H1 (cell line): Measurements from ENCODE around the gene STRN4. TPM values are rescaled to one million over a fixed set of nuclear protein-coding genes. Genes with fewer than 3 reads are reported as not detected.

ENCODE experiments used
- CTCF ChIA-PET: fragments of 300-600 bp; sonication (Branson Sonifier 250); formaldehyde crosslinking; loops from one replicate; lab custom pipeline; 2021; ENCODE audit not compliant: partially characterized antibody; lab: Charles Lee
- POLR2A ChIA-PET: fragments of 300-600 bp; sonication (Branson Sonifier 250); formaldehyde crosslinking; loops from one replicate; lab custom pipeline; 2021; ENCODE audit warnings: inconsistent platforms; ENCODE audit not compliant: partially characterized antibody; lab: Charles Lee
- DNase-seq, 2 experiments: peaks; one replicate each; pipeline versions ENCODE4 v3.0.0 to v3.0.0-alpha.2; 2010 to 2022; ENCODE audit warnings: low spot score in 2 of 2, low read depth in 1 of 2, mixed read lengths in 1 of 2
- FAIRE-seq: peaks from 2 replicates; lab custom pipeline; 2011; peaks lifted over from hg19 to GRCh38; lab: Jason Lieb, UNC
- H2AFZ ChIP-seq: 2 replicates; pipeline ENCODE4 v1.8.1; 2012; ENCODE audit warnings: low read length, inconsistent platforms
- H2AK5ac ChIP-seq: 2 replicates; pipeline ENCODE4 v1.6.1; 2013; ENCODE audit warnings: low read depth, low read length
- H2BK120ac ChIP-seq: replicated peaks from 2 replicates; pipeline ENCODE3; 2013; ENCODE audit warnings: low read depth, low read length, inconsistent platforms
- H2BK12ac ChIP-seq: 2 replicates; pipeline ENCODE4 v1.6.1; 2013; ENCODE audit warnings: low read depth, low read length
- H2BK15ac ChIP-seq: 2 replicates; pipeline ENCODE4 v1.6.1; 2013; ENCODE audit warnings: low read length
- H2BK20ac ChIP-seq: 2 replicates; pipeline ENCODE4 v1.6.1; 2013; ENCODE audit warnings: low read length
- H2BK5ac ChIP-seq: 2 replicates; pipeline ENCODE4 v1.6.1; 2013; ENCODE audit warnings: low read depth, low read length
- H3K14ac ChIP-seq: 2 replicates; pipeline ENCODE4 v1.6.1; 2013; ENCODE audit warnings: inconsistent platforms; ENCODE audit not compliant: insufficient read length
- H3K18ac ChIP-seq: 2 replicates; pipeline ENCODE4 v1.6.1; 2013; ENCODE audit warnings: low read length; ENCODE audit errors: extremely low read depth
- H3K23ac ChIP-seq: 2 replicates; pipeline ENCODE4 v1.6.1; 2013; ENCODE audit warnings: inconsistent platforms; ENCODE audit not compliant: insufficient read length
- H3K23me2 ChIP-seq: 2 replicates; pipeline ENCODE4 v1.6.1; 2013; ENCODE audit warnings: low read depth, low read length
- H3K27ac ChIP-seq: 2 replicates; pipeline ENCODE4 v1.6.1; 2011; ENCODE audit warnings: low read depth, low read length, inconsistent platforms
- H3K27me3 ChIP-seq, 4 experiments: replicated peaks in 1 of 4; 1 replicate in 1 of 4; 2 replicates in 3 of 4; pipeline versions ENCODE4 v1.6.1 to v1.8.1; 2011 to 2013; ENCODE audit warnings: low read length in 3 of 4, mild to moderate bottlenecking in 3 of 4, inconsistent platforms in 2 of 4, mixed read lengths in 2 of 4, moderate library complexity in 1 of 4; ENCODE audit not compliant: control insufficient read depth in 3 of 4, insufficient read depth in 3 of 4; ENCODE audit errors: extremely low read depth in 1 of 4
- H3K36me3 ChIP-seq, 4 experiments: 2 replicates each; pipeline versions ENCODE4 v1.6.1 to v1.8.1; 2011 to 2013; ENCODE audit warnings: mild to moderate bottlenecking in 4 of 4, low read length in 3 of 4, moderate library complexity in 2 of 4, control low read depth in 1 of 4, inconsistent platforms in 1 of 4; ENCODE audit not compliant: insufficient read depth in 4 of 4, control insufficient read depth in 2 of 4
- H3K4ac ChIP-seq: replicated peaks from 2 replicates; pipeline ENCODE3; 2013; ENCODE audit warnings: low read length, low read depth, mixed read lengths, inconsistent platforms; ENCODE audit not compliant: insufficient read length
- H3K4me1 ChIP-seq, 4 experiments: replicated peaks in 1 of 4; 1 replicate in 1 of 4; 2 replicates in 3 of 4; pipeline versions ENCODE4 v1.6.1 to v1.8.1; 2011 to 2013; ENCODE audit warnings: low read length in 3 of 4, inconsistent platforms in 2 of 4, mixed read lengths in 1 of 4; ENCODE audit not compliant: insufficient read depth in 4 of 4, control insufficient read depth in 3 of 4
- H3K4me2 ChIP-seq, 2 experiments: 2 replicates each; pipeline versions ENCODE4 v1.6.1 to v1.8.1; 2011 to 2013; ENCODE audit warnings: low read depth in 2 of 2, low read length in 2 of 2, control low read depth in 1 of 2, inconsistent platforms in 1 of 2, mild to moderate bottlenecking in 1 of 2; ENCODE audit not compliant: insufficient read depth in 1 of 2
- H3K4me3 ChIP-seq, 4 experiments: fragments of 200-600, 300-600 bp in 1 of 4; sonication (generic), shearing (Covaris generic), sonication (Bioruptor Twin) in 1 of 4; 2 replicates each; pipeline versions ENCODE4 v1.5.1 to v1.8.1; 2011 to 2016; ENCODE audit warnings: low read length in 4 of 4, low read depth in 3 of 4, control low read depth in 2 of 4, inconsistent platforms in 2 of 4, mild to moderate bottlenecking in 2 of 4, mixed read lengths in 1 of 4, moderate library complexity in 1 of 4; ENCODE audit not compliant: insufficient read depth in 2 of 4; ENCODE audit errors: extremely low read depth in 1 of 4
- H3K56ac ChIP-seq: replicated peaks from 2 replicates; pipeline ENCODE3; 2013; ENCODE audit warnings: low read depth, mild to moderate bottlenecking, mixed read lengths, low read length, inconsistent platforms; ENCODE audit not compliant: insufficient read length
- H3K79me1 ChIP-seq: 2 replicates; pipeline ENCODE4 v1.6.1; 2013; ENCODE audit warnings: low read depth, low read length, control low read depth
- H3K79me2 ChIP-seq, 2 experiments: 2 replicates each; pipeline versions ENCODE4 v1.6.1 to v1.8.1; 2012 to 2013; ENCODE audit warnings: low read length in 2 of 2, mild to moderate bottlenecking in 2 of 2, inconsistent platforms in 1 of 2; ENCODE audit not compliant: insufficient read depth in 2 of 2, control insufficient read depth in 1 of 2
- H3K9ac ChIP-seq, 4 experiments: replicated peaks in 1 of 4; 1 replicate in 1 of 4; 2 replicates in 3 of 4; pipeline versions ENCODE4 v1.6.1 to v1.8.1; 2011 to 2013; ENCODE audit warnings: low read depth in 3 of 4, low read length in 3 of 4, control low read depth in 2 of 4, mild to moderate bottlenecking in 2 of 4, moderate library complexity in 2 of 4, inconsistent platforms in 1 of 4; ENCODE audit errors: extremely low read depth in 1 of 4
- H3K9me3 ChIP-seq, 2 experiments: 2 replicates each; pipeline versions ENCODE4 v1.6.1 to v1.8.1; 2012 to 2013; ENCODE audit warnings: mild to moderate bottlenecking in 2 of 2, moderate library complexity in 2 of 2, control low read depth in 1 of 2, inconsistent platforms in 1 of 2, low read depth in 1 of 2, low read length in 1 of 2, mixed read lengths in 1 of 2; ENCODE audit not compliant: insufficient read depth in 2 of 2
- H4K20me1 ChIP-seq, 2 experiments: replicated peaks in 1 of 2; 2 replicates each; pipeline versions ENCODE3 to v1.8.1; 2011 to 2013; ENCODE audit warnings: inconsistent platforms in 2 of 2, low read length in 2 of 2, mild to moderate bottlenecking in 1 of 2; ENCODE audit not compliant: insufficient read depth in 2 of 2, control insufficient read depth in 1 of 2
- H4K5ac ChIP-seq: 2 replicates; pipeline ENCODE4 v1.6.1; 2013; ENCODE audit warnings: low read length, low read depth, mixed read lengths, inconsistent platforms; ENCODE audit not compliant: insufficient read length
- H4K8ac ChIP-seq: 2 replicates; pipeline ENCODE4 v1.8.0; 2013; ENCODE audit warnings: mild to moderate bottlenecking, moderate library complexity, low read length, inconsistent platforms; ENCODE audit not compliant: insufficient read depth; ENCODE audit errors: extremely low read depth
- H4K91ac ChIP-seq: replicated peaks from 2 replicates; pipeline ENCODE3; 2013; ENCODE audit warnings: low read length, mixed read lengths, inconsistent platforms; ENCODE audit not compliant: insufficient read length
- CBX8 ChIP-seq: fragments of 300-800, 300-1000 bp; sonication (generic); IDR thresholded peaks from 2 replicates; pipeline ENCODE4 v1.7.1; 2016; ENCODE audit warnings: low read depth, low read length, borderline replicate concordance
- HDAC2 ChIP-seq, 2 experiments: fragments of 300-600 bp in 1 of 2; sonication (generic) in 1 of 2; IDR thresholded peaks; 2 replicates each; pipeline ENCODE4 v1.6.1; 2011 to 2012; ENCODE audit warnings: low read depth in 2 of 2, low read length in 2 of 2, mild to moderate bottlenecking in 2 of 2, moderate library complexity in 2 of 2, borderline replicate concordance in 1 of 2, inconsistent platforms in 1 of 2
- HDAC6 ChIP-seq: IDR thresholded peaks from one replicate; pipeline ENCODE4 v1.7.1; 2012; ENCODE audit warnings: low read depth, mild to moderate bottlenecking, inconsistent platforms, low read length, moderate library complexity
- NRF1 ChIP-seq: IDR thresholded peaks from 2 replicates; pipeline ENCODE4 v1.6.1; 2011; ENCODE audit warnings: mild to moderate bottlenecking, low read depth, low read length, improper control_type of control experiment
- WGBS, 2 experiments: shearing (Covaris generic) in 1 of 2; methylation state at CpG; one replicate each; pipeline versions ENCODE4 v1.1.6 to v1.1.7; 2013 to 2015; ENCODE audit warnings: low lambda C conversion rate in 2 of 2, mixed read lengths in 2 of 2, inconsistent platforms in 1 of 2, low coverage in 1 of 2, missing lambda C conversion rate in 1 of 2; ENCODE audit not compliant: insufficient replicate concordance in 2 of 2, insufficient coverage in 1 of 2, insufficient read length in 1 of 2; ENCODE audit errors: extremely low coverage in 1 of 2, missing lambda C conversion rate in 1 of 2; 5-methylcytosine and 5-hydroxymethylcytosine counted together
- polyA plus RNA-seq, 7 experiments: library from polyadenylated mRNA; depleted of rRNA in 3 of 7; stranded (reverse) in 5 of 7; unstranded in 2 of 7; fragments of >200 nt in 5 of 7; fragments of 200-250 nt in 2 of 7; gene quantifications; 1 replicate in 5 of 7; 2 replicates in 1 of 7; 4 replicates in 1 of 7; pipeline versions ENCODE4 v1.2.1 to v1.2.3, GENCODE V29; 2011 to 2013; ENCODE audit warnings: missing spikeins in 2 of 7, mixed read lengths in 2 of 7
- total RNA-seq: library from RNA; stranded (reverse); fragmentation: NEBNext Ultra II Directional; extraction: Animal tissue kit (Norgen Biotek cat#: 25700); gene quantifications from 2 replicates; pipeline ENCODE4 v1.2.1, GENCODE V29; 2021

STRN4 gene
- total and polyA plus RNA-seq, 2 of the 8 experiments (the other 6 are each of a cell fraction or from before 2014, with no cell fraction given): 120 to 187 TPM

DNA sequence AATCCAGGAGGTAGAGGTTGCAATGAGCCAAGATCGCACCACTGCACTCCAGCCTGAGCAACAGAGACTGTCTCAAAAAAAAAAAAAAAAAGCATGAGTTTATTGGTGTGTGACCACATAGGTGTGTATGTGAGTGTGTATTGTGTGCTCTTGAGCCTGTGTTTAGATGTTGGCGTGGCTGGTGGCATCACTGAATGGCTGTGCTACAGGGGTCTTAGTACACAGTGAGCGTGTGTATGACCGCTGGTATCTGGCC is 39.7 kb upstream of the STRN4 start:
- Histone ChIP-seq H3K9me3 (no peaks in the 10 kb centered on the region), H3K23me2 (peaks cover 15% of the 10 kb centered on the region), H3K27ac (peak overlapping the region; percentile 77; the same call in 1 of the 2 replicates), H3K36me3 (peaks cover 20 to 47% (median 31%) of the 10 kb centered on the region in 4 experiments), H2BK20ac (peak overlapping the region; percentile 29; the same call in 1 of the 2 replicates), H3K18ac (no peak overlapping the region; the same call in 1 of the 2 replicates), H3K4ac (no peak overlapping the region), H2BK5ac (peak overlapping the region; percentile 62), H3K4me2 (peak overlapping the region; percentile 87 to 98), H3K4me3 (peak overlapping the region; percentile 78 to 96 (median 90)), H4K8ac (peak overlapping the region; percentile 28; the same call in 1 of the 2 replicates), H3K4me1 (peaks cover 6 to 21% (median 10%) of the 10 kb centered on the region in 4 experiments; a peak in 6 of 7 replicates), H2BK15ac (0 out of 2 replicates have a peak overlapping the region, but pooled peaks have one; percentile 21), H3K23ac (no peak overlapping the region), H3K27me3 (no peaks in the 10 kb centered on the region; a peak in 1 of 7 replicates), H3K9ac (peak overlapping the region; percentile 50 to 89 (median 82)), H2BK12ac (peak overlapping the region; percentile 10; the same call in 1 of the 2 replicates), H2AK5ac (peak overlapping the region; percentile 18; the same call in 1 of the 2 replicates), H4K5ac (peak overlapping the region; percentile 52), H3K79me1 (peaks cover 8% of the 10 kb centered on the region), H4K91ac (peak overlapping the region; percentile 17), H2AFZ (no peak overlapping the region), H3K56ac (no peak overlapping the region), H4K20me1 (peaks cover 13 to 29% of the 10 kb centered on the region in 2 experiments), H3K79me2 (peaks cover 29 to 67% of the 10 kb centered on the region in 2 experiments), H3K14ac (no peak overlapping the region), H2BK120ac (no peak overlapping the region)
- CTCF ChIA-PET: interaction anchor here (2.4 to 4.1 kb wide), 3 partner anchors 19 to 55 kb away, joined by 6 to 25 read pairs (median 22); no protein-coding TSS in a partner anchor
- POLR2A ChIA-PET: interaction anchor here (0.6 to 18.4 kb wide), 24 partner anchors 8 to 327 kb away, joined by 3 to 333 read pairs (median 10); partner anchors contain the start of genes AP2S1, FKRP and ZC3H4
- TF ChIP-seq HDAC6: no peak
- 0 out of 4 replicates have a peak, but pooled peaks of 1 of the 2 experiments have one; percentile 4 for TF ChIP-seq HDAC2 (IDR thresholded peaks at IDR 0.05; ENCODE audit: borderline replicate concordance in 1 of 2, low read depth in 2 of 2, low read length in 2 of 2)
- TF ChIP-seq NRF1: no peak
- TF ChIP-seq CBX8: no peak
- no peak for FAIRE-seq
- WGBS, 2 experiments: 61% methylated on average over 4 of the region's 4 CpGs; no CpG with 5 or more reads in 1 of the 2 experiments
- no peak for DNase-seq
